Neural cell (in vitro differentiated cells): ENCODE measurements around the gene SVBP.

Experiments
- EP300 ChIP-seq: fragments of 450-650 bp; conservative IDR thresholded peaks from 2 replicates; pipeline ENCODE4 v1.6.1; 2014; ENCODE audit warnings: antibody characterized with exemption, mild to moderate bottlenecking, moderate library complexity; ENCODE audit not compliant: poor library complexity, severe bottlenecking
- EZH2 ChIP-seq: fragments of 200-600, 300-800 bp; shearing (Covaris generic), sonication (generic); IDR thresholded peaks from 2 replicates; pipeline ENCODE4 v1.6.1; 2014; ENCODE audit warnings: antibody characterized with exemption, low read length, borderline replicate concordance, mild to moderate bottlenecking; ENCODE audit not compliant: insufficient read depth, poor library complexity, severe bottlenecking
- TAF1 ChIP-seq: IDR thresholded peaks from 2 replicates; pipeline ENCODE4 v1.6.1; 2012; ENCODE audit warnings: low read depth
- TF ChIP-seq, protein P1 (sequence below): fragments of 450-650 bp; IDR thresholded peaks from 2 replicates; pipeline ENCODE4 v1.5.1; 2014; ENCODE audit warnings: antibody characterized with exemption, mild to moderate bottlenecking, moderate library complexity; ENCODE audit not compliant: poor library complexity, severe bottlenecking
- TF ChIP-seq, protein P2 (sequence below): IDR thresholded peaks from 2 replicates; pipeline ENCODE4 v1.6.1; 2012; ENCODE audit warnings: borderline replicate concordance

GRCh38 chr1:42766741-42767509 lies 50.3 kb downstream of the SVBP start, which contains the start of the genes C1orf50 and P3H1:
- TF ChIP-seq, protein P1, sequence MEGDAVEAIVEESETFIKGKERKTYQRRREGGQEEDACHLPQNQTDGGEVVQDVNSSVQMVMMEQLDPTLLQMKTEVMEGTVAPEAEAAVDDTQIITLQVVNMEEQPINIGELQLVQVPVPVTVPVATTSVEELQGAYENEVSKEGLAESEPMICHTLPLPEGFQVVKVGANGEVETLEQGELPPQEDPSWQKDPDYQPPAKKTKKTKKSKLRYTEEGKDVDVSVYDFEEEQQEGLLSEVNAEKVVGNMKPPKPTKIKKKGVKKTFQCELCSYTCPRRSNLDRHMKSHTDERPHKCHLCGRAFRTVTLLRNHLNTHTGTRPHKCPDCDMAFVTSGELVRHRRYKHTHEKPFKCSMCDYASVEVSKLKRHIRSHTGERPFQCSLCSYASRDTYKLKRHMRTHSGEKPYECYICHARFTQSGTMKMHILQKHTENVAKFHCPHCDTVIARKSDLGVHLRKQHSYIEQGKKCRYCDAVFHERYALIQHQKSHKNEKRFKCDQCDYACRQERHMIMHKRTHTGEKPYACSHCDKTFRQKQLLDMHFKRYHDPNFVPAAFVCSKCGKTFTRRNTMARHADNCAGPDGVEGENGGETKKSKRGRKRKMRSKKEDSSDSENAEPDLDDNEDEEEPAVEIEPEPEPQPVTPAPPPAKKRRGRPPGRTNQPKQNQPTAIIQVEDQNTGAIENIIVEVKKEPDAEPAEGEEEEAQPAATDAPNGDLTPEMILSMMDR, result peak; percentile 45
- TF ChIP-seq, protein P2, sequence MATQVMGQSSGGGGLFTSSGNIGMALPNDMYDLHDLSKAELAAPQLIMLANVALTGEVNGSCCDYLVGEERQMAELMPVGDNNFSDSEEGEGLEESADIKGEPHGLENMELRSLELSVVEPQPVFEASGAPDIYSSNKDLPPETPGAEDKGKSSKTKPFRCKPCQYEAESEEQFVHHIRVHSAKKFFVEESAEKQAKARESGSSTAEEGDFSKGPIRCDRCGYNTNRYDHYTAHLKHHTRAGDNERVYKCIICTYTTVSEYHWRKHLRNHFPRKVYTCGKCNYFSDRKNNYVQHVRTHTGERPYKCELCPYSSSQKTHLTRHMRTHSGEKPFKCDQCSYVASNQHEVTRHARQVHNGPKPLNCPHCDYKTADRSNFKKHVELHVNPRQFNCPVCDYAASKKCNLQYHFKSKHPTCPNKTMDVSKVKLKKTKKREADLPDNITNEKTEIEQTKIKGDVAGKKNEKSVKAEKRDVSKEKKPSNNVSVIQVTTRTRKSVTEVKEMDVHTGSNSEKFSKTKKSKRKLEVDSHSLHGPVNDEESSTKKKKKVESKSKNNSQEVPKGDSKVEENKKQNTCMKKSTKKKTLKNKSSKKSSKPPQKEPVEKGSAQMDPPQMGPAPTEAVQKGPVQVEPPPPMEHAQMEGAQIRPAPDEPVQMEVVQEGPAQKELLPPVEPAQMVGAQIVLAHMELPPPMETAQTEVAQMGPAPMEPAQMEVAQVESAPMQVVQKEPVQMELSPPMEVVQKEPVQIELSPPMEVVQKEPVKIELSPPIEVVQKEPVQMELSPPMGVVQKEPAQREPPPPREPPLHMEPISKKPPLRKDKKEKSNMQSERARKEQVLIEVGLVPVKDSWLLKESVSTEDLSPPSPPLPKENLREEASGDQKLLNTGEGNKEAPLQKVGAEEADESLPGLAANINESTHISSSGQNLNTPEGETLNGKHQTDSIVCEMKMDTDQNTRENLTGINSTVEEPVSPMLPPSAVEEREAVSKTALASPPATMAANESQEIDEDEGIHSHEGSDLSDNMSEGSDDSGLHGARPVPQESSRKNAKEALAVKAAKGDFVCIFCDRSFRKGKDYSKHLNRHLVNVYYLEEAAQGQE, result peak; percentile 72
- TF ChIP-seq EP300 (peak; percentile 49), TAF1 (peak; percentile 93), EZH2 (no peak)
